LHCN-M2 (cell line): ENCODE results near the gene KCNK7. TPM values are rescaled to one million over a fixed set of nuclear protein-coding genes. Genes with fewer than 3 reads are reported as not detected.

Source experiments
- DNase-seq: peaks from one replicate; pipeline ENCODE4 v3.0.0-alpha.2; 2012; ENCODE audit warnings: low read depth
- total RNA-seq: library from RNA; depleted of rRNA; stranded (reverse); fragments of >200 nt; gene quantifications from 2 replicates; pipeline ENCODE4 v1.2.3, GENCODE V29; 2014

The KCNK7 gene
- total RNA-seq, 1 experiment from 2014 or later = 0.11 TPM

GRCh38 chr11:65558930-65559509, 36.6 kb downstream of the KCNK7 start:
- no peak for DNase-seq

GRCh38 chr11:65558002-65558929, 37.3 kb downstream of the KCNK7 start, which contains the start of gene LTBP3:
Gene LTBP3, minus strand, starts transcription at chr11:65558359. Its CDS starts 400 bp downstream, at chr11:65557959.
- peak; percentile 81 for DNase-seq

GRCh38 chr11:65557280-65558001, 38.2 kb downstream of the KCNK7 start:
- DNase-seq = no peak

GRCh38 chr11:65556470-65557279, 38.9 kb downstream of the KCNK7 start:
- no peak for DNase-seq

GRCh38 chr11:65555693-65556231, 39.8 kb downstream of the KCNK7 start:
- peak; percentile 97 for DNase-seq

GRCh38 chr11:65554842-65555430, 40.7 kb downstream of the KCNK7 start:
- no peak for DNase-seq

- no peak for DNase-seq
Observed at GRCh38 chr11:65554057-65554818, 41.4 kb downstream of the KCNK7 start.

- DNase-seq = no peak
Observed at GRCh38 chr11:65553301-65554001, 42.1 kb downstream of the KCNK7 start.

GRCh38 chr11:65552388-65552951, 43.1 kb downstream of the KCNK7 start:
- no peak for DNase-seq

GRCh38 chr11:65551572-65552387, 43.8 kb downstream of the KCNK7 start:
- peak; percentile 57 for DNase-seq

- DNase-seq = no peak
Observed at GRCh38 chr11:65549096-65549495, 46.5 kb downstream of the KCNK7 start.

GRCh38 chr11:65548395-65548794, 47.2 kb downstream of the KCNK7 start:
- DNase-seq = no peak

GRCh38 chr11:65547446-65548125, 48.0 kb downstream of the KCNK7 start:
- DNase-seq = no peak

- DNase-seq = no peak
Observed at GRCh38 chr11:65546217-65546958, 49.2 kb downstream of the KCNK7 start.

- DNase-seq = no peak
Observed at GRCh38 chr11:65545853-65546216, 49.8 kb downstream of the KCNK7 start.
